Measurements from ENCODE around the gene RANBP1.

- TF ChIP-seq, protein P1, sequence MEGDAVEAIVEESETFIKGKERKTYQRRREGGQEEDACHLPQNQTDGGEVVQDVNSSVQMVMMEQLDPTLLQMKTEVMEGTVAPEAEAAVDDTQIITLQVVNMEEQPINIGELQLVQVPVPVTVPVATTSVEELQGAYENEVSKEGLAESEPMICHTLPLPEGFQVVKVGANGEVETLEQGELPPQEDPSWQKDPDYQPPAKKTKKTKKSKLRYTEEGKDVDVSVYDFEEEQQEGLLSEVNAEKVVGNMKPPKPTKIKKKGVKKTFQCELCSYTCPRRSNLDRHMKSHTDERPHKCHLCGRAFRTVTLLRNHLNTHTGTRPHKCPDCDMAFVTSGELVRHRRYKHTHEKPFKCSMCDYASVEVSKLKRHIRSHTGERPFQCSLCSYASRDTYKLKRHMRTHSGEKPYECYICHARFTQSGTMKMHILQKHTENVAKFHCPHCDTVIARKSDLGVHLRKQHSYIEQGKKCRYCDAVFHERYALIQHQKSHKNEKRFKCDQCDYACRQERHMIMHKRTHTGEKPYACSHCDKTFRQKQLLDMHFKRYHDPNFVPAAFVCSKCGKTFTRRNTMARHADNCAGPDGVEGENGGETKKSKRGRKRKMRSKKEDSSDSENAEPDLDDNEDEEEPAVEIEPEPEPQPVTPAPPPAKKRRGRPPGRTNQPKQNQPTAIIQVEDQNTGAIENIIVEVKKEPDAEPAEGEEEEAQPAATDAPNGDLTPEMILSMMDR (IDR thresholded peaks at IDR 0.05) = no peak
- no peak for TF ChIP-seq POLR2A (IDR thresholded peaks at IDR 0.05)
Observed at GRCh38 chr22:20096574-20097420, 19.1 kb upstream of the RANBP1 start.
